MCF 10A (cell line): Measurements from ENCODE around the gene STK16. TPM values are rescaled to one million over a fixed set of nuclear protein-coding genes. Genes with fewer than 3 reads are reported as not detected.
A peak's percentile ranks its signal among the peaks of the same experiment; 100 is the strongest.

ENCODE experiments used
- BruUV-seq: library from RNA; stranded (reverse); fragments of 400-500 nt; replicated peaks from 2 replicates; lab custom pipeline; 2021; lab: Mats Ljungman, UMichigan
- CTCF ChIA-PET: fragments of 300-600 bp; sonication (Branson Sonifier 250); formaldehyde crosslinking; extraction: SDS; loops from one replicate; lab custom pipeline; 2021; ENCODE audit warnings: antibody characterized with exemption, inconsistent platforms; lab: Yijun Ruan, JAX
- POLR2A ChIA-PET: fragments of 300-600, 350-650 bp; sonication (Branson Sonifier 250); formaldehyde crosslinking; extraction: SDS; loops from one replicate; lab custom pipeline; 2020; ENCODE audit warnings: antibody characterized with exemption, inconsistent platforms; lab: Yijun Ruan, JAX
- DNase-seq: peaks from one replicate; pipeline ENCODE4 v3.0.0-alpha.2; 2018; ENCODE audit not compliant: unreplicated experiment
- H3K27ac Mint-ChIP-seq: one replicate; pipeline ENCODE4 v1.8.0; 2022; ENCODE audit warnings: mild to moderate bottlenecking, low read depth, mixed read lengths; ENCODE audit not compliant: unreplicated experiment
- H3K27me3 Mint-ChIP-seq: one replicate; pipeline ENCODE4 v1.8.0; 2022; ENCODE audit warnings: mixed read lengths; ENCODE audit not compliant: insufficient read depth, unreplicated experiment
- H3K36me3 Mint-ChIP-seq: one replicate; pipeline ENCODE4 v1.8.0; 2022; ENCODE audit warnings: mild to moderate bottlenecking, moderate library complexity, mixed read lengths; ENCODE audit not compliant: insufficient read depth, unreplicated experiment
- H3K4me1 Mint-ChIP-seq: one replicate; pipeline ENCODE4 v1.8.0; 2022; ENCODE audit warnings: mixed read lengths; ENCODE audit not compliant: insufficient read depth, unreplicated experiment
- H3K4me3 Mint-ChIP-seq: one replicate; pipeline ENCODE4 v1.8.0; 2022; ENCODE audit warnings: mild to moderate bottlenecking, moderate library complexity, mixed read lengths; ENCODE audit not compliant: unreplicated experiment
- H3K9me3 Mint-ChIP-seq: one replicate; pipeline ENCODE4 v1.8.0; 2022; ENCODE audit warnings: mixed read lengths; ENCODE audit not compliant: unreplicated experiment
- intact Hi-C: fragments of 100-400 bp; cut with micrococcal nuclease; formaldehyde crosslinking; loops from 2 replicates; pipeline ENCODE4 v1.14.1; 2022
- total RNA-seq: library from RNA; stranded (reverse); gene quantifications from 2 replicates; pipeline ENCODE4 v1.2.3, GENCODE V29; 2022
- TF ChIP-seq, protein P1 (sequence below): fragments of 200-600 bp; IDR thresholded peaks from one replicate; pipeline ENCODE4 v1.8.0; 2022; ENCODE audit warnings: antibody characterized with exemption, mild to moderate bottlenecking; ENCODE audit not compliant: unreplicated experiment

The STK16 gene
- total RNA-seq, 1 experiment from 2014 or later: 33.4 TPM

DNA sequence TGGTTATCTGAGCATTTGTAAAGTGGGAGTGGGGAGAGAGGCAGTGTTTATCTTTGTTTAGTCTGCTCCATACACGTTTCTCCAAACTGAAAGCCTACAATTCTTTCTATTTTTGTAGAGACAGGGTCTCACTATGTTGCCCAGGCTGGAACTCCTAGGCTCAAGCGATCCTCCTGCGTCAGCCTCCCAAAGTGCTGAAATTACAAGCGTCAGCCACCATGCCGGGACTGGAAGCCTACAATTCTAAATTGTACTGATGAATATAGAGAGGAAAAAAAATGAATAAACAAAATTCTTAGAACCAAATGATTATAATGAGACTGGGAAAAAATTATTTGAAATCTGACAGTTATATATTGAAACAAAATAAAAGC lies 40.1 kb upstream of the STK16 start:
- H3K27me3 Mint-ChIP-seq: no peaks in the 10 kb centered on the region
- peak overlapping the region; percentile 88 for H3K4me3 Mint-ChIP-seq
- BruUV-seq: no TSS peak
- ChIA-PET CTCF (no interaction called here), POLR2A (interaction anchor here (2.2 to 4.3 kb wide), 3 partner anchors 25 to 40 kb away, joined by 10 to 64 read pairs (median 28); partner anchors contain the start of genes ANKZF1, ATG9A, CNPPD1 and GLB1L)
- peaks cover 20% of the 10 kb centered on the region for H3K36me3 Mint-ChIP-seq
- no peak overlapping the region for H3K27ac Mint-ChIP-seq
- DNase-seq: no peak
- H3K9me3 Mint-ChIP-seq: no peaks in the 10 kb centered on the region
- H3K4me1 Mint-ChIP-seq: peaks cover 15% of the 10 kb centered on the region
- TF ChIP-seq, protein P1, sequence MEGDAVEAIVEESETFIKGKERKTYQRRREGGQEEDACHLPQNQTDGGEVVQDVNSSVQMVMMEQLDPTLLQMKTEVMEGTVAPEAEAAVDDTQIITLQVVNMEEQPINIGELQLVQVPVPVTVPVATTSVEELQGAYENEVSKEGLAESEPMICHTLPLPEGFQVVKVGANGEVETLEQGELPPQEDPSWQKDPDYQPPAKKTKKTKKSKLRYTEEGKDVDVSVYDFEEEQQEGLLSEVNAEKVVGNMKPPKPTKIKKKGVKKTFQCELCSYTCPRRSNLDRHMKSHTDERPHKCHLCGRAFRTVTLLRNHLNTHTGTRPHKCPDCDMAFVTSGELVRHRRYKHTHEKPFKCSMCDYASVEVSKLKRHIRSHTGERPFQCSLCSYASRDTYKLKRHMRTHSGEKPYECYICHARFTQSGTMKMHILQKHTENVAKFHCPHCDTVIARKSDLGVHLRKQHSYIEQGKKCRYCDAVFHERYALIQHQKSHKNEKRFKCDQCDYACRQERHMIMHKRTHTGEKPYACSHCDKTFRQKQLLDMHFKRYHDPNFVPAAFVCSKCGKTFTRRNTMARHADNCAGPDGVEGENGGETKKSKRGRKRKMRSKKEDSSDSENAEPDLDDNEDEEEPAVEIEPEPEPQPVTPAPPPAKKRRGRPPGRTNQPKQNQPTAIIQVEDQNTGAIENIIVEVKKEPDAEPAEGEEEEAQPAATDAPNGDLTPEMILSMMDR: no peak
- intact Hi-C loops: no loop called here

DNA sequence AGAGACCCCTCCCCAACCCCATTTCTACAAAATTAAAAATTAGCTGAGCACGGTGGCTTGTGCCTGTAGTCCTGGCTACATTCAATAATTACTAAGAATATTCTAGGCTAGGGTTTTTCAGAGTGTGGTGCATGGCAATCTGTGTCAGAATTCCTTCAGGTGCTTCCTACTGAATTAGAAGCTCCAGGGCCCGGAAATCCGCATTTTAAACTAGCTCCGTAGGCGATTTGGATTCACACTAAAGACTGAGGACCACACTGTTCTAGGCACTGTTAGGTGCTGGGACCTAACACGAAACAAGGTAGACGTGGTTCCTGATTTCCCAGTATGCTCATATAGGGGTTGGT lies 39.3 kb upstream of the STK16 start:
- H3K9me3 Mint-ChIP-seq: no peaks in the 10 kb centered on the region
- no peaks in the 10 kb centered on the region for H3K27me3 Mint-ChIP-seq
- DNase-seq: no peak
- intact Hi-C loops: loop anchor here (1.0 kb wide), 1 partner anchor 46 kb away; the partner anchor contains the start of gene NHEJ1
- H3K4me3 Mint-ChIP-seq: peak overlapping the region; percentile 88
- H3K27ac Mint-ChIP-seq: peak overlapping the region; percentile 94
- peaks cover 28% of the 10 kb centered on the region for H3K36me3 Mint-ChIP-seq
- ChIA-PET POLR2A (interaction anchor here (0.5 to 4.5 kb wide), 24 partner anchors 9 to 921 kb away, joined by 3 to 64 read pairs (median 6); partner anchors contain the start of genes ABCB6, ANKZF1, ATG9A and CNPPD1), CTCF (interaction anchor here (0.6 to 1.4 kb wide), 5 partner anchors 25 to 89 kb away, joined by 3 to 4 read pairs (median 3); no protein-coding TSS in a partner anchor)
- no TSS peak for BruUV-seq
- TF ChIP-seq, protein P1: no peak
- H3K4me1 Mint-ChIP-seq: peaks cover 15% of the 10 kb centered on the region

DNA sequence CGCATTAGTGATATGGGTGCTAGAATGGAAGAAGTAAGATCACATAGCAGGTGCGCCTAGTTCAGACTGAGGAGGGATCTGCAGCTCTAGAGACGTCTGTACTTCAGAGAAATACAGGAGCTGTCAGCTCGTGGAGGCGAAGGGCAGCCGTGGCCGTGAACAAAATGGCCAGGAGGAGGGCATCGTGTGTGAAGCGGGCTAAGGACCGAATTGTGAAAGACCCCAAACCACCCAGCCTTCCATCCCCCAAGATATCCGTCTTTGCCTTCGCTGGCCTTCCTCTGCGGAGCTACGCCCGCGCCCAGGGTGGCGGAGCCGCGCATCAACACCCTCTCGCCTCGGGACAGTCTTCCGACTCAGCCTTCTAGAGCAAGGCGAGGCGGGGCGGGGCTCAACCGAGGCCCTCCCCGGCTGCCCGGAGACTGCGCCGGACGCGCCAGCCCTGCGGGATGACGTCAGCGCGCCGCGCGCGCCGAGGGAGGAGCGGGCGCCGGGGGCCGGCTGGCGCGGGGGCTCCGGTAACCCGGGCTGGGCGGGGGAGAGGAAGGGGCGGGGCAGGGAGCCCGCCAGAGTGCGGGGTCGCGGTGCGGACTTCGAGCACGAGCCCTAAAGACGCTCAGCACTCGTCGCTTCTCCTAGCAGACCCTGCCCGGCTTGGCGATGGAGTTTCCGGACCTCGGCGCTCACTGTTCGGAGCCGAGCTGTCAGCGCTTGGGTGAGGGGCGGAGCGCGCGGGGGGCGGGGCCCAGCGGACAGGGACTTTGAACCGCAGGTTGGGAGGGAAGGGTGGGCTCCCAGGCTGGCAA lies 38.7 kb upstream of the STK16 start, which contains the start of gene ZFAND2B:
ZFAND2B (plus strand) TSS at position 455 of the 806 bp plus-strand sequence; CDS start at position 661, 206 bp downstream.
- TF ChIP-seq, protein P1: no peak
- peaks cover 15% of the 10 kb centered on the region for H3K4me1 Mint-ChIP-seq
- no peaks in the 10 kb centered on the region for H3K27me3 Mint-ChIP-seq
- peak; percentile 93 for DNase-seq
- ChIA-PET POLR2A (interaction anchor here (0.6 to 4.5 kb wide), 26 partner anchors 9 to 921 kb away, joined by 3 to 64 read pairs (median 5); partner anchors contain the start of genes ABCB6, ANKZF1, ATG9A and CHPF), CTCF (interaction anchor here (0.6 to 1.4 kb wide), 5 partner anchors 25 to 88 kb away, joined by 3 to 4 read pairs (median 3); no protein-coding TSS in a partner anchor)
- intact Hi-C loops: loop anchor here (1.0 kb wide), 1 partner anchor 46 kb away; the partner anchor contains the start of gene NHEJ1
- H3K4me3 Mint-ChIP-seq: peak within 1 kb of the TSS; percentile 88
- peaks cover 34% of the 10 kb centered on the region for H3K36me3 Mint-ChIP-seq
- BruUV-seq: TSS peak; percentile 69
- H3K27ac Mint-ChIP-seq: peak within 1 kb of the TSS; percentile 94
- H3K9me3 Mint-ChIP-seq: no peaks in the 10 kb centered on the region
